Cerebellar cortex (tissue), 1 donor: ENCODE data around the gene SDK2.
A peak's percentile ranks its signal among the peaks of the same experiment; 100 is the strongest.
"Not testable (repeated sequence)": the region's sequence is repeated elsewhere in the genome, so short reads cannot be mapped to it uniquely, and the experiment has no call there.

Experiments used
- DNase-seq: peaks from one replicate; pipeline ENCODE4 v3.0.0-alpha.2; 2015; ENCODE audit warnings: low spot score

Gene SDK2

DNA sequence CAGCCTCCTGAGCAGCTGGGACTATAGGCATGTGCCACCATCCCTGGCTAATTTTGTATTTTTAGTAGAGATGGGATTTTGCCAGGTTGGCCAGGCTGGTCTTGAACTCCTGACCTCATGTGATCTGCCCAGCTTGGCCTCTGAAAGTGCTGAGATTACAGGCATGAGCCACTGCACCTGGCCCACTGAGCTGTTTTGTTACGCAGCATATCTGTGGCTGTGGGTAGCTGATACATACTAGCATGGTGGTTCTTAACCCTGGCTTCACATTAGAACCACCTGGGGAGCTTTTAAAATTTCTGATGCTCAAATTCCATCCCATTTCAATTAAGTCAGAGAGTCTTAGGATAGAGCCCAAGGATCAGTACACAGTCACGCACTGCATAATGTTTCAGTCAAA, 190.8 kb downstream of the SDK2 start:
- not testable (repeated sequence) for DNase-seq

DNA sequence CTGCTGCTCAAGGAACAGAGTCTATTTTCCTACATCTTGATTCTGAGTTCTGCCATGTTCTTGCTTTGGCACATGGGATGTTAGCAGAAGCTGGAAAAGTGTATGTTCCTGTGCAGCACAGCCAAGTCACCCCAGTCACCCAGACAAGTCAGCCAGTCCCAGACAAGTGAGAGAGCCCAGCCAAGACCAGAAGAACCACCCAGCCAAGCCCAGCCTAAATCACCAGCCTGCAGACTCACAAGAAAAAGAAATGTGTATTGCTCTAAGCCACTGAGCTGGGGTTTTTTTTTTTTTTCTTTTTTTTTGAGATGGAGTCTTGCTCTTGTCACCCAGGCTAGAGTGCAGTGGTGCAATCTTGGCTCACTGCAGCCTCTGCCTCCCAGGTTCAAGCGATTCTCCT, 191.2 kb downstream of the SDK2 start:
- no peak for DNase-seq

DNA sequence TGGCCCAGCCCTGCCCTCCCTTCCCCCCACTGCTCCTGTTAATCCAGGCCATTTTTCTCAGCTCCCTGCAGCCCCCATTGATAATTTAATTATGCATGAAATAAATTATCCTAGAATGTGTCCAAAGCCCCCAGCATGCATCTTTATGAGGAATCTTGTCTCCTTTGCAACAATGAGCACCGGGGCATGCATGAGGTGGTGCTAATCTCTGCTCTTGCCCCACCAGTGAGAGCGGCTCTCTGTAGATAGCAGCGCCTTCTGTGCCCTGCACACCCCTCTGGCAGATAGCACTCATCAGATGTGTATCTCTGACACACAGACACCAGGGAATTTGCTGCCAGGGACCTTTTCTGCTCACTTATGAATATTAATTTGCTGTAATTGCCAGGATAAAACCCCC, 192.2 kb downstream of the SDK2 start:
- no peak for DNase-seq

DNA sequence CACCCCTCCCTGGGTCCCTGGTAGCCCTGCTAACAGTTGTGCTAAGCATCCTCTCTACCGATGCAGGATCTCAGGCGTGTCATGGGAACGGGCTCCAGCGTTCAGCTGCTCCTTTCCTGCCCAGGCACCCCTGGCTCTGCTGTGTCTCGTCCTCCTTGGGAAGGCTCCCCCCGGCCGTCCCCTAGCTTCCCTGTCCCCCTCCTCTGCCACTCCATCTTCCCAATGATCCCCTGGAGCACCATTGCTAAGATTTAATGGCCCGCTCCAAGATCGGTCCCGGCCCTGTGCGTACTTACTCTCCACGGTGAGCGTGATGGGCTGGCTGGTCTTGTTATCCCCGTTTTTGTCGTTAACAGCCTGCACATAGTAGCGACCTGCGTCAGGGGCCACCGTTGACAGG, 196.9 kb downstream of the SDK2 start:
- no peak for DNase-seq

DNA sequence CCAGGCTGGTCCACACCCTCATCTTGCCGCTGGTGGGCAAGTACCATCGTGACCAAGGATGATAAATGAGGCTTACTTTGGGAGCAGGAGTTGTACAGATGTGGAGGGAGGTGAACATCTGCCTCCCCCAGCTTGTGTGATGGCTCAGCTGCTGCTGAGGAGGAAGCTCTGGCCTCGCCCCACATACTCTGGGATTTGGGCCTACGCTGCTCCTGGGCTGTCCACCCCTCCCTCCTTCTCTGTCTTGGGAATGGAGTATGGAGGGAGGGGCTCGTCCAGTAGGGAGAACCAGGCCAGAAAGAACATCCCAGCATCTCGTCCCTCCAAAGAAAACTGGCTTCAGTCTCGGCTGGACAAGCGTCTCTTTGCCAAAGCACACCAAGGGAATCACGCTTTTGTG, 197.6 kb downstream of the SDK2 start:
- DNase-seq: no peak

DNA sequence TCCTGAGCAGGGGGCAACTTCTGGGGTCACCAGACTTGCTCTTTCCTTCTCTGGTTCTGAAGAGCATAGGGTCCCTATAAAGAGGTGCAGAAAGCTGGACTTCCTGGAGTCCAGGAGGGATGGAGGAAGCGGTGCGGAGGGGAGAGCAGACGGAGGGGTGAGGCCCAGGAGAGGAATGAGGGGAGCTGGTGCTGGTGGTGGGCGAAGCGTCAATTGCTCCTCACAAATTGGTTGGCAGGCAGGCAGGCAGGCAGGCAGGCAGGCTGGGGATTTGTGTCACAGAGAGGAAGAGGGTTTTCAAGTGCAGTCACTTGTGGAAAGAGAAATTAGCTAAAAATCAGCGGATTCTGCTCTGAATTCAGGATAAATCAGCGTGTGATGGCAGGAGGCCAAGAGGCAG, 198.8 kb downstream of the SDK2 start:
- no peak for DNase-seq

DNA sequence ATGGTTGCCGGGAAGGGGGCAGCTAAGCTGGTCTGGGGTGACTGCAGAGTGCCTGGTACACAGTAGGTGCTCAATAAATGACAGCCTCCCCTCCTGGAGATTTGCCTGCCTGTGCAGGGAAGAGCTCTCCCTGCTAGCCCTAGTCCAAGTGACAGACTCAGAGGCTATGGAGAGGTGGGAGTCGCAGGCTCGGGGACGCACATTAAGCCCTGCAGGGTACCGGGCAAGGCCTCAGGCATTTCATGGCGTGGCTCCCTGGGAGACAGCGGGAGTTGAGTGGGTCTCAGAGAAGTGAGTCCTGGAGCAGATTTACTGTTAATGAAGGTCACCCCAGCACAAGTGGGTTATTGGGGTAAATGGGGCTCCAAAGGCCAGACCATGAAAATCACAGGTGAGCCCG, 200.2 kb downstream of the SDK2 start:
- DNase-seq: no peak

DNA sequence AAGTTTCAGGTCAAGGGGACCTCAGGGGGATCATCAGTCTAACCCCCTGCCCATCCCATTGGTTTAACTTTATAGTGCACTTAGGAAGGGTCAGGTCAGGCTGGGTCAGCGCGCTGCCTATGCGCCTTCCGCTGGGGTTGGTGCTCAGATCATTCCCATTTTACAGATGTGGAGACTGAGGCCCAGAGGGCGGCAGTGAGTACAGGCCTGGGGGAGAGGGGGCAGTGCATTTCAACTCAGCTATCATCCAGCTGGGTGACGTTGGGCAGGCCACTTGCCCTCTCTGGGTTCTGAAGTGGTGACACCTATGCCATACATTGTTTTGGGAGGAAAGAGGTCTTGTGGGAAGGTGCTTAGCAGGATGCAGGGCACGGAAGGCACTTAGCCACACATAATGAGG, 204.6 kb downstream of the SDK2 start:
- DNase-seq: no peak

DNA sequence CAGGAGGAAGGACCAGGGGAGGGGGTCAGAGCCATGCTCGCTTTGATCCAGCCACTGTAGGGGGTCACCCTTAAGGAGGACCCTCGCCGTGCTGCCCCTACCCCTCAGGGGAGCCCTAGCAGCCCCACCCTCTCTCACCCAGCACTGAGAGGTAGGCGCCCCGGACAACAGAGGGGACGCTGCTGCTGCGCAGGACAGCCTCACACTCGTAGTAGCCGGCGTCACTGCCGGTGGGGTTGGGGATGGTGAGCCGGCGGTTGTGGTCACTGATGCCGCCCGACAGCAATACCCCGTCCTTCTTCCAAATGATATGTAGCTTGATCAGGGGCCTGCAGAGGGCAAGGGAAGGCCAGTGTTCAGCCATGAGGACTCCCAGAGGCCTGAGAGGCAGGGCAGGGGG, 206.4 kb downstream of the SDK2 start:
- DNase-seq: no peak

DNA sequence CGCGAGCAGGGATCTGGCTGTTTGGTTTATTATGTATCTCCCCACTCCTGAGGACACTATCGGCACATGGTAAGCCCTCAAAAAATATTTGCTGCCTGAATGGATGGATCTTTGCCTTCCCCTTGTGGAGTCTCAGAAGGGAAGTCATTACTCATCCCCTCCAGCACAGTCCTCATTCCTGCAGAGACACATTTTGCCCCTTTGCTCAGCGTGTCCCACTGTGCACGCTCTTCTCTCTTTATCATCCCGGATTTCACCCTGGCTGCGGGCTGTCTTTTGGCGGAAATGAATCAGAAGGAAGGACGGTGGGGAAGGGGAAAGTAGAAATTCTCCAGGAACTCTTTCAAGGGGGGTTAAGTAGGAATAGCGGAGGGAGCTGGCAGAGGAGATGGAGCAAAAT, 207.3 kb downstream of the SDK2 start:
- DNase-seq: no peak

DNA sequence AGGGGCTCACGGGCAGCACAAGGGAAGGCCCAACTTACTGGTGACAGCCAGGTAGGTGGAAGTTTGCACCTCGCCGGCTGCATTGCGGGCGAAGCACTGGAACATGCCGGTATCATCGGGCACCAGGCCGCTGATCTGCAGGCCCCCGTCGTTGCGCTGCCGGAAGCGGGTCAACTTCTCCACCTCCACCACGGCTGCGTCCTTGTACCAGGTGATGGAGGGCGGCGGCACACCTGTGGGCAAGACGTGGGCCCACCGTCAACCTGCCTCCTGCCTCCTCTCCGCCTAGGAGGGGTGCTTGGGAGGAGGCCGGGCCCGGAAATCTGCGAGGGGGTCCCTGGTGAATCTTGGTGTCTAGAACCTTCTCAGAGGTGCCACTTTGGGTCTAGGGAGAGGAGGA, 208.8 kb downstream of the SDK2 start:
- no peak for DNase-seq

DNA sequence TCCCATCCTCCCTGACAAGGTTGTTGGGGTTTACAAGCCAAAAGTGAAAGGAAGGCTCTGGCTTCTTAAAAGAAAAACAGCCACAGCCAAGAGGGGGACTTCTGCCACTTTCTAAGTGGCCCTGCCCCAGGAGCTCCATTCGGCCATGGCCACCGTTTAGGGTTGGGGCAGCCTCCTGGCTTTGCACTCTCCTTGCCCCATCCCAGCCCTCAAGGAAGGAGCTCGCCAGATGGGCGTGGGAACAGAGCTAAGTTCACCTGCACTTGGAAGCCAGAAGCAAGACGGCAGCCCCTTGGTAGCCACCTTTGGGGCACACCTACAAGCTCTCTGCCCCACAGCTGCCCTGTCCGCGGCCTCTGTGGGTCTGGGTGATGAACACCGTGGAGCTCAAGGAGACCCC, 210.1 kb downstream of the SDK2 start:
- no peak for DNase-seq

DNA sequence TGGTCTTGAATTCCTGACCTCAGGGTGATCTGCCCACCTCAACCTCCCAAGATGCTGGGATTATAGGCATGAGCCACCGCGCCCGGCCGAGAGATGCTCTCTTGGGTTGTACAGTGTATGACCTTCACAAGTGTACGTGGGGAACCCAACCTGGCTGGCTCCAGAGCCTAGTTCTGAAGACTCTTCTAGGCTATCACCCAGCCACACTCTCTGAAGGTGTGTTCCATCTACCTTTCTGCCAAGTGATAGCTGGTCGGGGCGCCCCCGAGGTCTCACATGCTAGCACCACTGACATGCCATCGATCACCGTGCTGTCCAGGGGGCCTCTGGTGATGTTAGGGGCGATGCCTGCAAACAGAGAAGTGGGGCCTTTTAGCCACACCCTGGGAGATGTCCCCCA, 210.7 kb downstream of the SDK2 start:
- DNase-seq: no peak

DNA sequence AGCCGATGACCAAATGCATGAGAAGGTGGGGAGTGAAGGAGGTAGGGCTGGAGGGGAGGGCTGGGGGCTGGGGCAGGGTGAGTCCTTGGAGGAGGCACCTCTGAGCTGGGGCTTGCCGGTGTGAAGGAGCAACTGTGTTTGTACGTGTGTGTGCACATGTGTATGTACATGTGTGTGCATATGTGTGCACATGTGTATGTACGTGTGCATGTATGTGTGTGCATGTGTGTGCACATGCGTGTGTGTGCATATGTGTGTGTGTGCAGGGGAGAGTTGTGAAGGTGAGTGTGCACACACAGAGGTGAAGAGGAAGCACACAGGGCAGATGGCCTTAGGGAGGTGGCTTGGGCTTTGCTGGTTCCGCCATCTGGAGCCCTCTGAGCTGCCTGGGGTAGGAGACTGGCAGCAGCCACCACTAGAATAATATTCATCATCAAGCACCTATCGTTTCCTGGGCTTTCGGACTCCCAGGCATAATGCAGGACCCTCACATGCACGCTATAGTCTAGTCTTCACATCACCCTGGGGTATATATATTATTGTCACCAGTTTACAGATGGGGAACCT, 211.5 kb downstream of the SDK2 start:
- peak; percentile 33 for DNase-seq

DNA sequence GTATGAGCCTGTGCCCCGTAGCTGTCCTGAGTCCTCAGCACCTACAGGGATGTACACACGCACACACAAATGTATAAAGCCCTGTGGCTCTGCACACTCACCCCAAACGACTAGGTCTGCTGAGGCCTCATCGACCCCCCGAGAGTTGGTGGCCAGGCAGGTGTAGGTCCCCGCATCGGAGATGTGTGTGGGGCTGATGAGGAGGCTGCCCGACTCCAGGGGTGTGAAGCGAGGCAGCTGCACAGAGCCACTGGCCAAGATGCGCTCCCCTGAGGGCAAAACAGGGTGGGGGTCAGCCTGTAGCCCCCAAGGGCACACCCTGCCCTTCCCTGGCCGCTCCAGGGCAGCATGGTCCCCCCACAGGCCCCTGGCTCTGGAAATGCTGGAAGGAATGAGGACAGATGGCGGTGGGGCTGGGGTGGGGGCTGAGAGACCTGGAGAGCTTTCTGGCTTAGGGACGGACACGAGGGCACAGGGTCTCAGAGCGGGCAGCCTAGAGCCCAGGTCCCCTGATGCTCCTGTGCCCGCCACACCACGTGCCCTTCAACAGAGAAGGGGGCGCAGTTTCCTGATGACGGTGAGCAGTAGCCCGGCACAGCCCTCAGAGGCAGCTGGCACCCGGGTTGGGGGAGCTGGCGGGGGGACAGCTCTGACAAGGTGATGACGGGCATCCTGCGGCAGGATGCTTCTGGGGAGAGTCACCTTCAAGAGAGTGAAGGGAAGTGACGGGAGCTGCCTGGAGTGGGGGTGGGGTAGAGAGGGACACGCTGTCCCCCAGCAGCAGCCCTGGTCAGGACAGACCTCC, 212.6 kb downstream of the SDK2 start:
- DNase-seq: no peak

DNA sequence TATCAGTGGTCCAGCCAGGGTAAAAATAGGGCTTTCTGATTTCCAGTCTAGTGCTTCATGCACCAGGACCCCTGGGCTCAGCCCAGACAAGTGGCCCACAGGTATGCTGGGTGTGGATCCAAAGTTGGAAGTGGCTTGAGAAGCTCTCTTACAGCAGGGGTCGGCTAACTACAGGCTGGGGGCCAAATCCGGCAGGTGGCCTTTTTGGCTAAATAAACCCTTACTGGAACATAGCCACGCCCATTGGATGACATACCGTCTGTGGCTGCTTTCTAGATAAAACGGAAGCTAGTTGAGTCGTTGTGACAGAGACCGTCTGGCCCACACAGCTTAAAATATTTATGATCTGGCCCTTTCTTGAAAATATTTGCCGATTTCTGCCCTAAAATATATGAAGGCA, 213.4 kb downstream of the SDK2 start:
- peak; percentile 65 for DNase-seq

DNA sequence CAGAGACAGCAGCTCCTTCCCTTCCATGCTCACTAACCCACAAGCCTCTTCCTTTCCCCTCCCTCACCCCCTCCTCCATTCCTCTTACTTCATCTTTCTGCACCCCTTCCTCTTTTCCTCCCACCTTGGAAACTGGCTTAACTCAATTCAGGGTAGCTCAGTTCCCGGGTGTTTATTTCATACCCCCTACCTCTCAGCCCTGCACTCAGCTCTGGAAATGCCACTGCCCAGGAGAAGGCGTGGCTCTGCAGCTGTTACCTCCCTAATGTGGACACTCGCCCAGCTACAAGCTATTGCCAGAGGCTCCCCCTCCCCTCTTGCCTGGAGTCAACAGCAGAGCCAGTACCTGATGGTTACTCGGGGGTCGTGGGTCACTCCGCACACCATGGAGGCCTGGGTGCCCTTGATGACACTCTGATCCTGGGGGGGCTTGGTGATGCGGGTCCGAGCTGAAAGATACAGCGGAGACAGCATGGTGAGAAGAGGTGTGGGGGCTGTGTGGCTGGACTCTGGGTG, 214.0 kb downstream of the SDK2 start:
- no peak for DNase-seq

DNA sequence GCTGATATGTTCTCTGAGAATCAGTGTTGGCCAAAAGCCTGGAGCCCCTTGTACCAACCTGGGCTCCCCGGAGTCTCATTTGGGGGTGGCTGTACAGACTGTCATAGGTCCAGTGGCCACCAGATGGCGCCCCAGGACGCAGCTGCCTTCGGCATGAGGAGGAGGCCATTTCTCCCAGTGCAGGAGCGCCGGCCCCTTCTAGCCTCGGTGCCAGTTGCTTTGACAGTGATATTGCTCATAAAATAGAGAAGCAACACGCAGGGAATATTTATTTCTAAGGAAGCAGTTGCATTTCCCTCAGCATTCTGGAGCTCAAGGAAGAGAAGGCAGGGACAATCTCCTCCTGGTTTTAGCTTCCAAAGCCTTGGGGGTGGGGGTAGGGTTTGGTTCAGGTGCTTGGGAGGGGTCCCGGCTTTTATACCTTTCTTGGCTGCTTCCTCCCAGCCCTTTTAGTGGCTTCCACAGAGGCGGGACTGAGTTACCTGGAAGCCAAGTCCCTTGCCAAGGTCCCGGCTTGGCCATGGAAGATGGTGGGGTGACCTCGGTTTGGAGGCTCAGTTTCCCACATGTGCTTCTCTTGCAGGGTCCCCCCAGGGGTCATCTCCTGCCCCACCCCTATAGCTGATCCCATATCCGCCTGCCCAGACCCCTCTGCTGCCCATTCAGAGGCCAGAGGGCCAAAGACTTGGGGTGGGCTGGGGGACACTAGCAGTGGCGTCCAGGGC, 214.6 kb downstream of the SDK2 start:
- DNase-seq: peak; percentile 80

DNA sequence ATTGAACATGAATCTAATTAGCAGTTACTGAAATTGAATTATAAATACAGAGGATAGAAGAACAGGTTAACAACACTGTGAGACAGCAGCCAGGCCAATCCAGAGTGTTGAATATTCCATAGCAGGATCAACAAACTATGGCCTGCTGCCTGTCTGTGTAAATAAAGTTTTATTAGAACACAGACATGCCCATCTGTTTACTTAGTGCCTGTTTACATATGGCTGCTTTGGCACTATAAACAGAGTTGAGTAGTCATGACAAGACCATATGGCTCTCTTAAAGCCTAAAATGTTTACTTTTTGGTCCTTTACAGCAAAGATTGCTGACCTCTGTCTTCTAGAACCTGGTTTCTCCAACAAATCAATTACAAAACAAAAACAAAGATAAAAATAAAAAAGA, 217.0 kb downstream of the SDK2 start:
- DNase-seq: no peak

DNA sequence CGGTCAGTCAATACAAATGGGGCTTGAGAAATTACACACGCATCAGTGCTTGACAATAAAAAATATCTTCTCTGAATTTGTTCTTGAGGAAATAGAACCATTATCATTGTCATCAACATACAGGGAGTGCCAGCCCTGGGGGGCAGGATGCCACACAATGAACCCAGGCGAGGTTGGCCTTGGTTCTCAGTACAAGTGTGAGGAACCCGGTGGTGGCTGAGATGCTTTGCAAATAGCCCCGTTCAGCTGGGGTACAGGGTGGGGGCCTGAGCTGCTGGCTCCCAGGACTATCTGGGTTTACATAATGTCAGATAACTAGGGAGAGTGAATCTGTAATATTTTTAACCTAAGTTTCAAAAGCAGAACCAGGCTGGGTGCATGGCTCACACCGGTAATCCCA, 219.7 kb downstream of the SDK2 start:
- no peak for DNase-seq

DNA sequence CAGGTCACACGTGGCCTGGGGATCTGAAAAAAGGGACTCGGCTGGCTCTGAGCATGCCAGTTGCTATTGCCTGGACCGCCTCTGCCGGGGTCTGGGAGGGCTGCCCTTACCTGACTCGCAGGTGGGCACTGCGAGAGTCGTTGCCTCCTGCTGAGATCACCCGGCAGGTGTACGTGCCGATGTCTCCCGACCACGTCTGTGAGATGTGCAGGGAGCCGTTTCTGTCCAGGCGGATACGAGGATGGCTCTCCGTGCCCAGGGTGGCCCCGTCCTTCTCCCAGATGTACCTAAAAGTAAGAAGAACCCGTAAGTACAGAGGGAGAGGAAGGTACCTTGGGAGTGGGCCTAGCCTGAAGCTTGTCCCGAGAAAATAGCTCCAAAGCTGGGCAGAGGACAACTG, 220.4 kb downstream of the SDK2 start:
- DNase-seq: no peak

DNA sequence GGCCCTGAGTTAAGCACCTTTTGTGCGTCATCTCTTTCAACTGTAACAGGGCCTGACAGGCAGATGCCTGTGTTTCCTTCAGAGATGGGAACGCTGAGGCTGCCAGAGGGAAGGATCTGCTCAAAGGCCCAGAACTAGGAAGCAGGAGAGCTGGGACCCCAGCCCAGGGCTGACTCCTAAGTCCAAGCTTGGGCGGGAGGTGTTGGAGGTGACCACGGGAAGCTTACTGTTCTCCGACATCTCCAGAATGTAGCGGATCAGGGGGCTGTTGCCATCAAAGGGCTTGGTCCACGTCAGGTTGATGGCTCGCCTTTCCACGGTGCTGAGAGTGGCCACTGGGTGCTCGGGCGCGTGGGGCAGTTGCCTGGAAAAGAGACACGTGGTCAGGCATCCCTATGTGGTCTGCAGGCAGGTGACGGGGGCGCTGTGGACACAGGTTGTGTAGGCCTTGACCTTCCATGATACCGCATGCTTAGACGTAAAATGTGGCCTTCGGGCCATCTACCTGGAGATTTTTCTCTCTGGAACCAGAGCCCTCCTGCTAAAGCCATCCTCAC, 221.0 kb downstream of the SDK2 start:
- DNase-seq: no peak

DNA sequence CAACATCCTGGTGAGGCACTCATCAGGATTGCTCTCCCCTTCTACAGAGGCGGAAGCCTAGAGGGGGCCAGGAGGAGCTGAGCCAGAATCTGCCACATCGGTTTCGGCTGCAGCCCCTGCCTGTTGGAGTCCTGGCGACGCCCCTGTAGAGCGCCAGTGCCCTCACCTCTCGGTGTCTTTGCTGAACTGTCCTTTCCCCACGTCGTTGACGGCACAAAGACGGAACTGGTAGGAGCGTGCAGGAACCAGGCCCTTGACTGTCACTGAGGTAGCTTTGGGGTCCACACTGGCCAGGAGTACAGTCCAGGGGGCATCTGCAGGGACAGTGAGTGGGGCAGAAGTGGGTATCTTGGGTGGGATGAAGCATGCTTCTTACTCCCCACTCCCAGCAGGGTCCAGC, 222.1 kb downstream of the SDK2 start:
- no peak for DNase-seq
